NCI-H128 (cell line): Measurements from ENCODE around the gene GUCA2A.
"Not testable (repeated sequence)": the region's sequence is repeated elsewhere in the genome, so short reads cannot be mapped to it uniquely, and the experiment has no call there.

Experiments
- DNase-seq: peaks from one replicate; lab custom pipeline; 2025; ENCODE audit not compliant: unreplicated experiment; lab: John Stamatoyannopoulos, UW

Gene GUCA2A, protein sequence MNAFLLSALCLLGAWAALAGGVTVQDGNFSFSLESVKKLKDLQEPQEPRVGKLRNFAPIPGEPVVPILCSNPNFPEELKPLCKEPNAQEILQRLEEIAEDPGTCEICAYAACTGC

DNA sequence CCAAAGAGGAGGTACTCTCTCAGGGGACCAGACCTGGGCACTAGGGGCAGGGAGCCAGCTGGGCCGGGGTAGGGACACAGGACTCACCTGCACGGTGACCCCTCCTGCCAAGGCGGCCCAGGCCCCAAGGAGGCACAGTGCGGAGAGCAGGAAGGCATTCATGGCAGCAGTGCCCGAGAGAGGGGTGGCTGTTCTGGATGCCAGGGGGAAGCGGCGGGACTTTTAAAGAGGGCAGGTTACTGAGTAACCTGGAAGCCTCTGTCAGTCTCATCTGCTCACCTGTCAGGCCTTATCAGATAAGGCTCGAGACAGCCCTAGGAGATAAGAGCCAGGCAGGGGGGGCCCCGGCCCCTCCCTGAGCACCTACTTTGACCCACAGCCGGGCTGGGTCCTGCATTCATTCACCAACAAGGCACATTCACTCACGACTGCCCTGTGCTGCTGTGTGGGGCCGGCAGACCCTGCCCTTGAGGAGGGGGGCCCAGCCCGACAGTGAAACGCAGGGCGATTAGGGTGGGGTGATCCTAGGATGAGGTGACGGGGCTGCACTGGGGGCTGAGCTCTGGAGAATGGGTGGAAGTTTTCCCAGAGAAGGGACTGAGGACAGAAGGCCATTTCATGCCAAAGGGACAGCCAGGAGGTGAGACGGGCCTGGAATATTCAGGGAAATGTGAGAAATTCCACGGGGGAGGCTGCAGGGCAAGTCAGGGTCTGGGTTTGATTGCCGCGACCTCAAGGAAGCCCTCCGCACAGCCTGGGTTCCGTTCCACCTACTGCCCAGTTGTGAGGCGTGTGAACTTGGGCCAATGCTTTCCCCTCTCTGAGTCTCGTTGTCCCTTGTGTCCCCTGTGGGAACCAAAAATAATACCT lies at the start of gene GUCA2A:
Gene GUCA2A, minus strand, starts transcription at position 195 of the 870 bp plus-strand sequence. Its CDS starts 33 bp downstream, at position 162.
- DNase-seq: no peak

DNA sequence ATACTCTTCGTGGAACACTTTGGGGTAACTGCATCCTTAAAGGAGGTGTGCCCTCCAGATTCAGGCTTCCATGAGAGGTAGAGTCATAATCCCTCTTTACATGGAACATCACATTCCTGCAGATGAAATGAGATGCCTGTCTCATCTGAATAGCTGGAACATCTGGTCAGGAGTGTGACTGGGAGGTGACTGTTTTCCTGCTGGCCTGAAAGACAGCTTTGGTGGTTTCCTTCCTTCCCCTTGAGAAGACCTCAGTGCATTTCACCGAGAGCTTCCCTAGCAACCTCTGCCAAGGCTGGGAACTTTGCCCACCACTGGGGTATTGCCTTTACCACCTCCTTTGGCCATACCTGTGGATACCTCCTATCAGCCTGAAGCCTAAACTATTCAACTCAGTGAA lies 46.7 kb upstream of the GUCA2A start:
- DNase-seq: no peak

DNA sequence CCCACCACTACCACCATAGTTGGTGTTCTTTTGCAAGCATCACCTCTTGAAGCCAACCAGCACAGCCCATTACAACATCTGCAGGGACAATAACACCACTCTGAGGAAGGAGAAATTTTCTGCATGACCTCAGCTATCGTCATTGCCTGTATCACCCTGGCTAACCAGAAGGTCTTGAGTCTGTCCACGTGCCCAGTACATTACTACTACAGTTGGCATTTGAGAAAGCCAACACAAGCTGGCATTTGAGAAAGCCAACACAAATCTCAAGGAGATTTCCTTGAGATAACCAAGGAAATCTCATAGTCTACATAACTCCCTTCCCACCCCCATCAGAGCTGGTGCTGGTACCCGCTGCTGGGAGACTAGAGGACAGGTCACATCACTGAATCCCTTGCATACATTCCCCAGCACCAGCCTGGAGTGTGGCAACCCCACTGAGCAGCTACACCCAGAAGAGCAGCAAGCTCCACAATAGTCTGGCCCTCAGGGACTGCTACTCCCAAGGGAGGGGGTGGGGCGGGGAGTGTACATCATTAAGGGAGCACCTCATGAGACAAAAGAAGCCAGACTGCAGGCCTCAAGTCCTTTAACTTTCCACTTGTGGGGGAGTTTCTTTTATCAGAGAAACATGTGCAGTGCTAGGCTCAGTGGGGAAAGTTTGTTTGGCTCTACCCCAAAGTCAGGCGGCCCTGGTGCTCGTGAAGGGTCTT lies 46.0 kb upstream of the GUCA2A start:
- no peak for DNase-seq

DNA sequence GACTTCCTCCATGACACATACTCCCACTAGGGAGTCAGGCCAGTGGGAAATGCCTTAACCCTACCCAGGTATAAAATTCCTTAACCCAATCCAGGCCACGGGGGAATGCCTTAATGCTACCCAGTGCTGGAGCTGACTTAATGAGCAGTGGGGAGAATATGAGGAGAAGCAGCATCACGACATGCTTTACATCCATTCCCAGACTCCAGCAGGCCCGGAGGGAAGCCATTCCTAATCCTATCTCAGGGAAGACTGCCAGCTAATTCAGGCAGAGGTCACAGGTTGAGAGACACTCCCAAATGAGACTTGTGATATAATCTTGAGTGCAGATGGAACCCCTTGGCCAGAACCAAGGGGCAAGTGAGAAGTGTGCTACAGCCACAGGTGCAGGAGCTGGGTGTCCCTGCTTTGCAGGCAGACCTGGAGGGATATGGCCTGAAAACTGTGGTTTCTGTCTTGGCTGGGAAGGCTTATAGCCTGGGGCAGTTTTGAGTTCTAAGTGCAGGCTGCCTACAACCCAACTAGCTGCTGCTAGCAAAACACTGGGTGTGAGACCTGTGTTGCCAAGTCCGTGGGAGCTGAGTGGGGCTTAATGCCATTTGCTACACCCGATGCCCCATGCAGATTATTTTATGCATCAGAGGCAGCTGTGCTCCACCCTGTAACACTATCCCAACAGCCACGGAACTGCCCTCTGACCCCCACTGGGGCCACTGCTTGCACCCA lies 45.1 kb upstream of the GUCA2A start:
- no peak for DNase-seq

DNA sequence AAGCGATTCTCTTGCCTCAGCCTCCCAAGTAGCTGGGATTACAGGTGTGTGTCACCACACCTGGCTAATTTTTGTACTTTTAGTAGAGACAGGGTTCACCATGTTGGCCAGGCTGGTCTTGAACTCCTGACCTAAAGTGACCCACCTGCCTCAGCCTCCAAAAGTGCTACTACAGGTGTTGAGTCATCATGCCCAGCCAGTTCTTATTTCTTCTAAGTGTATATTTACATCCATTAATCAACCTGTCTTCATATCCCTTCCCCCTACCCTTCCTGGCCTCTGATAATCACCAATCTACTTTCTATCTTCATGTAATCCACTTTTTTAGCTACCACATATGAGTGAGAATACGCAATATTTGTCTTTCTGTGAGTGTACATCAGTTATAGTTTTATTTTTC lies 42.4 kb upstream of the GUCA2A start:
- not testable (repeated sequence) for DNase-seq

DNA sequence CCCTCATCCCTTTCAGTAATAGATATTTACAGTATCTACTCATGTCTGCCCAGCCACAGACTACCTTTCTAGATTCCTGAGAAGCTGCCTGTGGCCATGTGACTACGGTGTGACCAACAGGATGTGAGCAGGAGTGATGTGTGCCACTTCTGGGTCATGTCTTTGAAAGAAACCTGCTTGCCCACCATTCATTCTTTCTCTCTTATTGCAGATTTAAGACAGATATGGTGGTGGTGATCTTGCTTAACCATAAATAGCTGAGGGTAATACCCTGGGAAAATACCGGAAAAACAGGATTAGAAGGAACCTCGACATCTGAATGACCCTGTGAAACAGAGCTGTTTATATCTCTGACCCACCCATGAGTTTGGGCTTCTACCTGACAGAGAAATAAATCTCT lies 41.6 kb upstream of the GUCA2A start:
- DNase-seq: no peak

DNA sequence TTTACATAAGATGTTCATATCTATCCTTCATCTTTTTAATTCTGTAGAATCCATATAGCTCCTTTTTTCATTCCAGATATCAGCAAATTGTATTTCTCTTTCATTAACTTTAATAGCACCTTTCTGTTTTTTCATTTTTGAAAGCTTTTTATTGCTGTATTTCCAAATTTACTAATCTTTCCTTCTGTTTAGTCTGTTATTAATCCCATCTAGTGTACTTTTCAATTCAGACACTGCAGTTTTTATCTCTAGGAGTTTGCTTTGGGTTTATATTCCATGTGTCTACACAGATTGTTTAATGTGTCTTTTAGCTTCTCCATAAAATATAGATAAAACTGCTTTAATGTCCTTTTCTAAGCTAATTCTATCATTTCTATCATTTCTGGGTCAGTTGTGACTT lies 37.4 kb upstream of the GUCA2A start:
- no peak for DNase-seq

DNA sequence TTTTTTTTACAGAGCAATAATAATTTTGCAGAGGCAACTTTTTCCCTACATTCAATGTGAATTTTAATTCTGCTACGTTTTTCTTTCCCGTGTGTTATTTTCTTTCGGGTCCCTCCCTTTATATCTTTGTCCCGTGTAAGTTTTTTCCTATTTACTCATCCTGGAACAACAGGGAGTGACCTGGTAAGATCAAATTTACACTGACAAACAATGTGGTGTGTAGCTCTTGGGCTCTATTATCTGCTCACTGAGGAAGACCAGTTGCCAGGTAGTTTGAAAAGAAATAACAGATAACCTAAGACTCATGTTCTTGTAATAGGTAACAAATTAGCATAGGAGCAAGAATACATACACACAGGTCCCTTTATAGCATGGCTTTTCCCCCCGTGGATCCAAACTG lies 33.7 kb upstream of the GUCA2A start:
- no peak for DNase-seq

DNA sequence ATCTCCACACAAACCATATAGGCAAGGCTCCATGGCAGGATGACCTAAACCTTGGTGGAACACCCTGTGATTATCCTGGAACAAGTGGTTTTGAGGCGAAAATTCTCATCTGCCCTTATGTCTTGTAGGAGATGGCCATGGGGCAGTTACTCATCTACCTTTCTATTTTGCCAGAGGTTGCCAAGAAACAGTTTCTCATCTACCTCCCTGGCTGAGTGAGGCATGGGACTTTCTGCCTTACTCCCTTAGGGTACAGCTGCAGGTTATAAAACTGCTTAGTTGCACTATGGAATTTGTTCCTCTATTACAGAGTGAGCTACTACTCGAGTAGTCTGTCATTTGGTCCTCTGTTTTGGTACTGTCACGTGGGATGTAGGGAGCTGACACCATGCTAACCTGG lies 31.3 kb upstream of the GUCA2A start:
- DNase-seq: no peak

DNA sequence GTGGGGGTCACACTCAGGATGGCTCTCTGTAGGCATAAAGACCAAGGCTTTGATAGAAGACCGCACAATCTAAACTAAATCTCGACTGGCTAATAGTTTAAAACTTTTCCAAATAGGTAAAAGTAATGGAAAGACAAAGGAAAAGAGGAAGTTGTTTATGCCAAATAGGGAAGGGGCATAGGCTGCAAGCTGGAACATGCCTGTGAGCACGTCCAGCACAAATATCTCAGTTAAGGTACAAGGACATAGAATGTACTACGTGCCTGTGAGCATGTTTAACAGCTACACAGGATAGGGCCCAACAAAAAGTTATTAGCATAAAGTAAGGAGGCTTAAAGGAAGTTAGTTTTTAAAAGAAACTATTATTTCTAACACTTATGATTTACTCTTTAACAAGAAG lies 27.6 kb upstream of the GUCA2A start:
- no peak for DNase-seq

DNA sequence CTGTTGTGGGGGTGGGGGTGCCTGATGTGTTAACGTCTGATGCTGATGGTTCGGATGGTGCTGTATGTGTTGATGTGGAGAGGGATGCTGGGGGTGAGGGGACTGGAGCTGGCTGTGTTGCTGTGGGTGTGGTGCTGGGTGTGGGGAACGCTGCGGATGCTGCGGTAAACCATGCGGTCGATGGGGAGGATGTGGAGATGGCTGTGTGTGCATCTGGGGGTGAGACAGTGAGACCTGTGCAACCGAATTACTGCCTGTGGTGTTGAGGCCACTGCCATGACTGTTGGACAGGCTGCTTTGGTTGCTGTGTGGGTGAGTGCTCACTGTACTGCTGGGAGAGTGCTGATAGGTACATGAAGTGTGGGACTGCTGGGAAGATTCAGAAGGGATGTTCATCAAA lies 26.8 kb upstream of the GUCA2A start:
- no peak for DNase-seq

DNA sequence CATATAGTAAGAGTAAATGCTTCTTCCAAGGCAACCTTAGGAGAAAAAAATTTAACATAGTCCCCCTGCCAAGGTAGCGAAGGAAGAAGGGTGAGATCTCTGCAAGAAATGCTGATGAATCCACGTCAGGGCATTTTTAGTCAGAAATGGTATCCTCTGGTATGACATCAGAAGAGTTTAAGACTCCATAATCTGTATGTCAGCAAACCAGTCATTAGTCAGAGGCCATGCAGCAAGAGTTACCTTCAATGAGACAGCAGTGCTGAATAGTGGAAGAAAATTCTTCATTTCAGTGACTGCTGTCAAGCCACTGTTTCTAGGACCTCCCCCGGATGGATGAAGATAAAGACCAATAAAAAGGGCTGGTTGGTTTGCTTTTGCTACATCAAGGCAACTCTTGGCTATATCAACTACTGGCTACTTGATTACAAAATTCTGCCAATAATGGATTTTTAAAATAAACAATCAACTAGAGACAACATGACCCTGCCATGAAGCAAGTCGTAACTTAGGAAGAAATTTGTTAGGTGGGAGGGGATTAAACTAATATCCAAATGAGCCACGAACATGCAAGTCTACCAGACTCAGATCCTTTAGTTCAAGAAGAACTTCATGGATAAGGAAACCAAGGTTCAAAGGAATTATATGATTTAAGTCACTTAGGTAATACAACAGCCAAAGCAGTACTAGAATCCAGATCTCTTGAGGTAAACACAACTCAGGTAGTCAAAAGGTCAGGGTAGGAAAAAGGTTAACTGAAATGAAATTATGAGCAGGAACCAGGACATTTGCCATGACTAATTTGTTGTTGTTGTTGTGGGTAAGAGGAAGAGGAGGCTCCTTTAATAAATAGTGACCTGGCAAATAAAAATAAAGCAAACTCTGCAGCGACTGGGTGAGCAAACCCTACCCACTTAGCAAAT lies 25.6 kb upstream of the GUCA2A start:
- DNase-seq: no peak

DNA sequence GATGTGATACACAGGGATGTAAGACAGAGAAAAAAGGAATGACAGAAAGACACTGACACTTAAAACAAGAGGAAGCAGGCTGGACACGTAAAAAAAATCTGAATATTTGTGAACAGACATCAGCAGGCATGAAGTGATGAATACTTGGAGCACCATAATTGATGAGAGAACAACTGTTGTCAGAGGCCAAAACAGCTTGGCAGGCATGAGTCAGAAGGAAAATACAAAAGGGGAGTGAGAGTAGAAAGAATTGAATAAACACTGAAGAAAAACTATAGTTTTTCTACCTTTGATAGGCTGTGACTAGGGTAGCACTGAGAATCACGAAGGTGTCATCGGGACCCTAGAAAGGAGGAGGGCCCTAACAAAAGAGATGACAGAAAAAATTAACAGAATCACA lies 21.6 kb upstream of the GUCA2A start:
- no peak for DNase-seq

DNA sequence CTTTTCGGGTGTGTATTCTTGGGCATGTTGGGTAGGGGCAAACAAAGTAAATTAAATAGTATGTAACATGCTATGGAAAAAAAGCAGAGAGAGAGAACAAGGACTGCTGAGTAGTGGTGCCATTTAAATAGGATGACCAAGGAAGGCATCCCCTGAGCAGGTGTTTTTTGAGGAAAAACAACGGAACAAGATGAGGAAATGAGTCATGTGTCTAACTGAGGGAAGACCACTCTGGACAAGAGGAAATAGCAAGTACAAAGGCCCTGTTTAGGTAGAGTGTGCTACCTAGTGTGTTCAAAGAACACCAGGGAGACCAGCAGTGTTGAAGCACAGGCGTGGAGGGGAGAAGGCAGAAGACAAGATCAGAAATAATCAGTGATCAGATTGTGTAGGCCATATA lies 20.1 kb upstream of the GUCA2A start:
- no peak for DNase-seq

DNA sequence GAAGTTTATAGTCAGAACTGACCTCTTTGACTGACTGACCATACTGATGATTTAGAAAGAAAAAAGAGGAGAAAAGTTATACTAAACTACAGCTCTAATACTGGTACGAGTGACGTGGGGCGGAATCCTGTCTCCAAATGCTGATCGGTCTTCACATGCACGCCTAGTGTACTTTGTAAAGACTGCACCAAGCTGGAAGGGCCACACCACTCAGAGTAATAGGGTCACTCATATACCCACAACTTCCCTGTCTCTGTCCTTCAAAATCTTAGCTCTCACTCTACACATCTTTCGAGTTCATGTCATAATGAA lies 19.4 kb upstream of the GUCA2A start:
- DNase-seq: no peak

DNA sequence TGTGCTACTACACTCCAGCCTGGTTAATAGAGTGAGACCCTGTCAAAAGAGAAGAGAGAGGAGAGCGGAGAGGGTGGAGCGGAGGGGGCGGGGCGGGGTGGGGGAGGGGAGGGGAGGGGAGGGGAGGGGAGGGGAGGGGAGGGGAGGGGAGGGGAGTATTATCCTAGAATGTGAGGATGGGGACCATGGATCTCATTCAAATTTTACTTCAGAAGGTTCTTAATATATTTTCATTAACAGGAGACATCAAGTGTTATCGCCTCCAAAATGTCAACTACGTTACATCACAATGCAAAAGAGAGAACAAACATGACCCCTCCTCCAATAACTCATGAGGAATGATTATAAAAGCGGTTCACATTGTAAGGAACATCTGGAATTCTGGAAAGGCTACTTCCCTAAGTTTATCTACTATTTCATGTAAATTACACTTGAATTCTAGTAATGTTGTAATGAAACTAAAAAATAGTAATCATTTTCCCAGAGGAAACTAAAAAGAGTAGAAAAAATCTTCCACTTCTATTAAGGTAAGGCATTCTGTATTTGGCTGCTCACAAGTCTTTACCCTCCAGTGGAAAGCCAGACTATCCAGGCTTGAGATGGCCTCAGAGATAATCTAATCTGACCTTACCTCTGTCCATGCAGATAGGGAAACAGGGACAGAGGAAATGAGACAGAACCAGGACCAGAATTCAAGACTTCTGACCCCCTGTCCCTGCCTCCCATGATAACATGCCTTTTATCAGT lies 18.8 kb upstream of the GUCA2A start:
- no peak for DNase-seq

DNA sequence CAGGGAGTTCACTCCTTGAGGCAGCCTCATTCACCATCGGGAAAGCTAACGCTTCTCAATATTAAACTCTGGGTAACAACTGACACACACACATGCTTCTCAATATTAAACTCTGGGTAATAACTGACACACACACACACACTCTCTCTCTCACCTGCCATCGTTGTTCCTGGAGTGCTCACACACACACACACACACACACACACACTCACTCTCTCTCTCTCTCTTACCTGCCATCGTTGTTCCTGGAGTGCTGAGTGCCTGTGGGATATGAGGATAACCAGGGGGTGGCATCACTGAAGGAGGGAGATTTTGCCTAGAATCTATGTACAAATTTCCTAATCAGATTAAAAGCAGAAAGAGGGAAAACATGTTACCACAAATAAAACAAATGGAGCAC lies 17.1 kb upstream of the GUCA2A start:
- no peak for DNase-seq

DNA sequence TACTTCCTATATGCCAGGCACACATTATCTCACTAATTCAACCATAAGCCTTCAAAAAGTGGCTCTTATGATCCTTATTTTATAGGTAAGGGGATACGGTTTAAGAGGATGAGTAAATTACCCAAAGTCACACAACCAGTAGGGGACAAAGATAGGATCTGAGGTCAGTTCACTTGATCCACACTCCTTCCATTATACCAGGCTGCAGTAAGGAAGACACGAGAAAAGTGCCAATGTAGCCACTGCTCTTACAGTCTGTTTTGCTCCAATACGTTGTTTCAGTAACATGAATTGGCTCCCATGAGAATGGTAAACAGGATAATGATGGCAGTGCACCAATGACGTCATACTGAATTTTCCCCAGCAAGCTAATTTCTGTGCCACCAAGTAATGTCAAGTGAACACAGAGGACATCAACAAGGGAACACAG lies 15.4 kb upstream of the GUCA2A start:
- no peak for DNase-seq

DNA sequence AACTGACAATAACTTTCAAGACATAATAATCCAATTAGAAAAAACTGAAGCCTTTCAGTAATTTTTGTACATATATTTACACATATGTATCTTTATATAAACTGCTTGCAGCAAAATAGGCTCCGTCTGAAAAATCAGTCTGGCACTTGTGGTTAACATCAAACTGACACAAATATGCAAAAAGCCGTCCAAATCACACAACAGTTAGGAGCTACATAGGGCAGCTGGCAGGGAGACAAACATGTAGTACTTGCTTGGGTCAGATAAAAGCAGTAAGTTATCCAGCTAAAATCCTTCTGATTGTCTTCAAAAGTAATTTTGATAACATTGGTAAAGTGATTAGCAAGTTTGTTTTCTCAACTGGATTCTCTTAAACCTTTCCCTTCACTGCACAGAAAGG lies 14.7 kb upstream of the GUCA2A start:
- DNase-seq: no peak

DNA sequence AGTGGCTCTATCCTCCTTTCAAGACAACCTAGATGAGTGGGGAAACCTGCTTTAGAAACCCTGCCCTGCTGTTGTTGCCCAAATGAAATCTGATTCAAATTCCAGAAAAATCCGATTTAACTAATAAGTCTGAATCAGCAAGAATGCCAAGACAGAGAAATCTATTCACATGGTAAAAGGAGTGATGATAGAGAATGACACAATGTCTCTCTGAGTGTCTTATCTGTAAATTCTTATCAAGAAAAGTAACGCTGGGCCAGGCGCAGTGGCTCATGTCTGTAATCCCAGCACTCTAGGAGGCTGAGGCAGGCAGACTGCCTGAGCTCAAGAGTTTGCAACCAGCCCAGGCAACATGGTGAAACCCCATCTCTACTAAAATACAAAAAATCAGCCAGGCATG lies 13.7 kb upstream of the GUCA2A start:
- no peak for DNase-seq
